ENCODE measurements around the gene GREM1.
A peak's percentile ranks its signal among the peaks of the same experiment; 100 is the strongest.

Gene GREM1

GRCh38 chr15:32717426-32718226, at the start of gene GREM1:
Gene GREM1, plus strand, starts transcription at chr15:32718004. Its CDS starts 12,687 bp downstream, at chr15:32730691.
- Histone ChIP-seq H3K36me3 (no peaks in the 10 kb centered on the region), H3K27me3 (peaks cover 100% of the 10 kb centered on the region), H3K4me1 (ENCODE audit: control insufficient read depth in 1 of 2, insufficient read depth in 1 of 2, low read depth in 1 of 2, low read length in 1 of 2) (peaks cover 4 to 23% of the 10 kb centered on the region in 2 experiments), H3K4me3 (ENCODE audit: low read depth in 1 of 2, low read length in 1 of 2) (peak within 1 kb of the TSS in 1 of 2 experiments; percentile 12), H3K9me3 (no peaks in the 10 kb centered on the region), H3K27ac (no peak within 1 kb of the TSS)
- no peak for TF ChIP-seq CTCF (IDR thresholded peaks at IDR 0.05)

- H3K4me1 ChIP-seq (ENCODE audit: control insufficient read depth in 1 of 2, insufficient read depth in 1 of 2, low read depth in 1 of 2, low read length in 1 of 2), result no peaks in the 10 kb centered on the region
- no peak overlapping the region for H3K4me3 ChIP-seq (ENCODE audit: low read depth in 1 of 2, low read length in 1 of 2)
- no peaks in the 10 kb centered on the region for H3K27me3 ChIP-seq
- no peaks in the 10 kb centered on the region for H3K36me3 ChIP-seq
- no peak overlapping the region for H3K27ac ChIP-seq
- no peak for TF ChIP-seq CTCF (IDR thresholded peaks at IDR 0.05)
- H3K9me3 ChIP-seq, result no peaks in the 10 kb centered on the region
Observed at GRCh38 chr15:32668942-32669341, 48.9 kb upstream of the GREM1 start.

- H3K4me3 ChIP-seq (ENCODE audit: low read depth in 1 of 2, low read length in 1 of 2), result no peak overlapping the region
- H3K27me3 ChIP-seq, result no peaks in the 10 kb centered on the region
- no peaks in the 10 kb centered on the region for H3K9me3 ChIP-seq
- no peaks in the 10 kb centered on the region for H3K36me3 ChIP-seq
- no peak overlapping the region for H3K27ac ChIP-seq
- H3K4me1 ChIP-seq (ENCODE audit: control insufficient read depth in 1 of 2, insufficient read depth in 1 of 2, low read depth in 1 of 2, low read length in 1 of 2), result peaks cover 0 to 4% of the 10 kb centered on the region in 2 experiments
- no peak for TF ChIP-seq CTCF (IDR thresholded peaks at IDR 0.05)
Observed at GRCh38 chr15:32669896-32670611, 47.8 kb upstream of the GREM1 start.

- no peak for TF ChIP-seq CTCF (IDR thresholded peaks at IDR 0.05)
- Histone ChIP-seq H3K4me3 (ENCODE audit: low read depth in 1 of 2, low read length in 1 of 2) (no peak overlapping the region), H3K36me3 (no peaks in the 10 kb centered on the region), H3K9me3 (no peaks in the 10 kb centered on the region), H3K27ac (no peak overlapping the region), H3K4me1 (ENCODE audit: control insufficient read depth in 1 of 2, insufficient read depth in 1 of 2, low read depth in 1 of 2, low read length in 1 of 2) (peaks cover 5 to 10% of the 10 kb centered on the region in 2 experiments), H3K27me3 (no peaks in the 10 kb centered on the region)
Observed at GRCh38 chr15:32670623-32671022, 47.2 kb upstream of the GREM1 start.

- H3K4me3 ChIP-seq (ENCODE audit: low read depth in 1 of 2, low read length in 1 of 2), result no peak overlapping the region
- no peaks in the 10 kb centered on the region for H3K27me3 ChIP-seq
- no peak overlapping the region for H3K27ac ChIP-seq
- no peaks in the 10 kb centered on the region for H3K36me3 ChIP-seq
- H3K9me3 ChIP-seq, result no peaks in the 10 kb centered on the region
- TF ChIP-seq CTCF (IDR thresholded peaks at IDR 0.05), result no peak
- H3K4me1 ChIP-seq (ENCODE audit: control insufficient read depth in 1 of 2, insufficient read depth in 1 of 2, low read depth in 1 of 2, low read length in 1 of 2), result peaks cover 7 to 19% of the 10 kb centered on the region in 2 experiments
Observed at GRCh38 chr15:32671339-32672325, 46.2 kb upstream of the GREM1 start.
